ENCODE results near the gene CTIF. TPM values are rescaled to one million over a fixed set of nuclear protein-coding genes. Genes with fewer than 3 reads are reported as not detected.

CTIF gene
- total RNA-seq, 1 donor from 2014 or later: 15.0 TPM

DNA sequence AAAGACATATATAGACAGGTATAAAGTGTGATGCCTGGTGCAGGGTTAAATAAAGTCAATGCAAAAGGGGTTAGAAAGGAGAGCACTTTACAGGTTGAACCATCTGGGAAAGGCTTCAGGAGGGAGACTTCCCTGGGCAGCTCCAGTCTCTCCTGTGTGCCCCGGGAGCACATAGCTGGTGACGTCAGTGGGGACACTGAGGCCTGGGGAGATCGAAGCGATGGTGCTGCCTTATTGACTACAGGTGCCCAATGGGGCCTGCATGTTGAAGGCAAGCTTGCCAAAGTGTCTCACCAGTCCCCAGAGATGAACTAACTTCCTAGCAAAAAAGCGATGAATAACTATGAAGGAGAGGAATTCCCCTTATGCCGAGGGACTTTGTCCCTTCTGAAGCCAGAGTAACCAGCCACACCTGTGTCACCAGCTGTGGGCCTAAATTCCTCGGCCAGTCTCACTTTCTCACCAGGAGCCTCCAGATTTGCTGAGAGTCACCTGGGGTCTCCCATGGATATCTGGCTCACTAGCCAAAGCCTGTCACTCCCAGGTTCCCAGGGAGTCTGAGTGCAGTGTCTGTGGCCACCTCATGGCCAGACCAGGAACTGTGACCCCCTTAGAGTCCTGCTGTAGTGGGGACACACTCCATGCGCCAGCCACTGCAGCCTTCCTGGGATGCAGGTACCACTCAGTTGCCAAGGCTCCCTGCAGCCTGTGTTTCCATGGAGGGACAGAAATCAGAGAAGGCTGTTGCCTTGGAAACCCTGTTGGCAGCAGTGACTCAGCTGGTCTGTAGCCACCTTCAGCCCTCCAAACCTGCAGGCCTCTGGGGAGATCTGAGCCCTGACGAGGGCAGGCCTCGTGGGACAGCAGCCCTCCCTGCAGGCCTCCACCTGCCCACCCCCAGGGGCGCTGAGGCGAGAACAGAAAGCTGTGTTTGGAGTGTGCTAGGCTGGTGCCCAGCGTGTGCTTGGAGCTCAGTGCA is 128.7 kb downstream of the CTIF start:
- TF ChIP-seq, protein P1, sequence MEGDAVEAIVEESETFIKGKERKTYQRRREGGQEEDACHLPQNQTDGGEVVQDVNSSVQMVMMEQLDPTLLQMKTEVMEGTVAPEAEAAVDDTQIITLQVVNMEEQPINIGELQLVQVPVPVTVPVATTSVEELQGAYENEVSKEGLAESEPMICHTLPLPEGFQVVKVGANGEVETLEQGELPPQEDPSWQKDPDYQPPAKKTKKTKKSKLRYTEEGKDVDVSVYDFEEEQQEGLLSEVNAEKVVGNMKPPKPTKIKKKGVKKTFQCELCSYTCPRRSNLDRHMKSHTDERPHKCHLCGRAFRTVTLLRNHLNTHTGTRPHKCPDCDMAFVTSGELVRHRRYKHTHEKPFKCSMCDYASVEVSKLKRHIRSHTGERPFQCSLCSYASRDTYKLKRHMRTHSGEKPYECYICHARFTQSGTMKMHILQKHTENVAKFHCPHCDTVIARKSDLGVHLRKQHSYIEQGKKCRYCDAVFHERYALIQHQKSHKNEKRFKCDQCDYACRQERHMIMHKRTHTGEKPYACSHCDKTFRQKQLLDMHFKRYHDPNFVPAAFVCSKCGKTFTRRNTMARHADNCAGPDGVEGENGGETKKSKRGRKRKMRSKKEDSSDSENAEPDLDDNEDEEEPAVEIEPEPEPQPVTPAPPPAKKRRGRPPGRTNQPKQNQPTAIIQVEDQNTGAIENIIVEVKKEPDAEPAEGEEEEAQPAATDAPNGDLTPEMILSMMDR (IDR thresholded peaks at IDR 0.05; ENCODE audit: insufficient read depth, low read length, severe bottlenecking): peak; percentile 3
- Histone ChIP-seq H3K27me3 (ENCODE audit: control insufficient read depth, insufficient read depth, low read length) (no peaks in the 10 kb centered on the region), H3K4me3 (ENCODE audit: low read depth, low read length) (no peak overlapping the region), H3K36me3 (ENCODE audit: control insufficient read depth, insufficient read depth, low read length) (peaks cover 43% of the 10 kb centered on the region)
- no peak for FAIRE-seq
- no peak for DNase-seq (ENCODE audit: low read depth)

DNA sequence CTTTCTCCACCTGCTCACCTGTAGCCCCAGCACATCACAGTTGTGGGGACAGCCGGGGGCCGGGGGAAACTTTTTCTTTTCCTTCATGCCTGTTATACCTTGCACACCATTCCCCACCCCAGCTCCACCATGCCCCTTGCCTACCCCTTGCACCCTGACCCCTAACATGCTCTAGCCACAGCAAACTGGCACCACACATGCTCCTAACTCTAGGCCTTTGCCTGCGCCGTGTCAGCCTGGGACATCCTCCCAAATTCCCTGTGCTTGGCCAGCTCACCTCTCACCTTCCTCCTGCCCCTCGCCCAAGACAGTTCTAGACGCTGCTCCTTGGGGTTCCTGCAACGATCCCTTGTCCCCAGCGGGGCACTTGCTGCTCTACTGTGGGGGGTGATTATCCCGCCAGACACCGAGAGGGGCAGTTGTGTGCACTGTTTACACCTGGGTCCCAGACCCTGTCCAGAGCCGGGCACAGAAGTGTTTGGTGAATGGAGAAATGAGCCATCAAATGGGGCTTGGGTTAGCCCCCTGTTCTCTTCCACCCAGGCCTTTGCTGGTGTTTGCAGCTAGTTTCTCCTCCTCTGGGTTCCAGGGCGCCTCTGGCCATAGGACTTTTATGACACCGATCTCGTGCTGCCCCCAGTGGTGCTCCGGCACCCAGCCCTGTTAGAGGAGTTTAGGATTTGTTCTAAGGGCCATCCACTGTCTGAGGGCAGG is 129.8 kb downstream of the CTIF start:
- TF ChIP-seq, protein P1 (IDR thresholded peaks at IDR 0.05; ENCODE audit: insufficient read depth, low read length, severe bottlenecking): no peak
- no peaks in the 10 kb centered on the region for H3K27me3 ChIP-seq (ENCODE audit: control insufficient read depth, insufficient read depth, low read length)
- no peak for DNase-seq (ENCODE audit: low read depth)
- peaks cover 43% of the 10 kb centered on the region for H3K36me3 ChIP-seq (ENCODE audit: control insufficient read depth, insufficient read depth, low read length)
- H3K4me3 ChIP-seq (ENCODE audit: low read depth, low read length): no peak overlapping the region
- FAIRE-seq: no peak

DNA sequence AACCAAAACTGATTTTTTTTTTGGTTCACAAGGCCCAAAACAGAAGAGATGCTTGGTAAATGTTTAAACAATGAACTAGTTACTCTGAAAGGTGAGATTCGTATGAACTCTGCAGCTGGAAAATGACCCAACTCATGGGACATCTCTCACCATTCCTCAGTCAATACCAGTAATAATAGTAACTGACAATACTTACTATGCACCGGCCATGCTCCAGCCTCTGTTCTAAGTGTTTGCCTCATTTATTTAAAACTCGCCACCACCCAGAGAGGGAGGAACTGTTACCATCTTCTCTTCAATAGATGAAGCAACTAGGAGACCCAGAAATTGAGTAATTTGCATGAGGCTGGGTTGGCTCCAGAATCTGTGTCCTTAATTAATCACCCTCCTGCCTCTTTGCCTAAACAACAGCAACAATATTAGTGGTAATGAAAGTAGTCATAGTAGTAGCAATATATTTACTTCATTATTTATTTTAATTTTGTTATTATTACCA is 130.4 kb downstream of the CTIF start:
- TF ChIP-seq, protein P1 (IDR thresholded peaks at IDR 0.05; ENCODE audit: insufficient read depth, low read length, severe bottlenecking): no peak
- no peak overlapping the region for H3K4me3 ChIP-seq (ENCODE audit: low read depth, low read length)
- no peaks in the 10 kb centered on the region for H3K27me3 ChIP-seq (ENCODE audit: control insufficient read depth, insufficient read depth, low read length)
- H3K36me3 ChIP-seq (ENCODE audit: control insufficient read depth, insufficient read depth, low read length): peaks cover 41% of the 10 kb centered on the region
- DNase-seq (ENCODE audit: low read depth): no peak
- FAIRE-seq: no peak

DNA sequence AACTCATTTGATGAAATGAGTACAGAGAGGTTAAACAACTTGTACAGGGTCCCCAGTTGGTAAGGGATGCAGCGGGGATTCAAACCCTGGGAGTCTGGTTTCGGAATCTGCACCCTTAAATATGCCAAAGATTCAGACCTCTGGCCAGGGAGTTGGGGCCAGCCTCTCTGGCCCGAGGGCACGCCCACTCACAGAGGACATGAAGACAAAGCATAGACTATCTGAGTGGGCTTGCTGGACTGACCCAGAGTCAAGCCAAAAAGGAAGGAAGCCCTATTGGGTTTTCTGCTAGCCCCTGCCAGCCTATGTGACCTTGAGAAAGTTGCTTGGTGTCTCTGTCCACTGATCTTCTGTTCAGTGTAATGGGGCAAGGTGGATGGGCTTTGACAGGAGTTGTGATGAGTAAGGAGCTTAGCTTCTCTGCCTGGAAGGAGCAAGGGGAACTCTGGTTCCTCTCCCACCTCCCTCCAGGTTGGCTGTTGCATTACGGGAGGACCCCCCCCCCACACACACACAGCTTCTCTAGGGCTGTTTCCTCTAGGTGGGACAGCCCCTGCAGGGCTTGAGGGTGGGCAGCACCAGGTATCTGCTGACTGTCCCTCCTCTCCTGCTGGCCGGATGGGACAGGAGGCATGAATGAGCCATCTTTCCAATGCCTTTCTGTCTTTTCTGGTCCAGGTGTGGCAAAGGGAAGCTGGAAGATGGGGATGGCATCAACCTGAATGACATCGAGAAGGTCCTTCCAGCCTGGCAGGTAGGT is 131.3 kb downstream of the CTIF start:
- H3K27me3 ChIP-seq (ENCODE audit: control insufficient read depth, insufficient read depth, low read length): no peaks in the 10 kb centered on the region
- no peak overlapping the region for H3K4me3 ChIP-seq (ENCODE audit: low read depth, low read length)
- TF ChIP-seq, protein P1 (IDR thresholded peaks at IDR 0.05; ENCODE audit: insufficient read depth, low read length, severe bottlenecking): no peak
- peaks cover 34% of the 10 kb centered on the region for H3K36me3 ChIP-seq (ENCODE audit: control insufficient read depth, insufficient read depth, low read length)
- FAIRE-seq: no peak
- DNase-seq (ENCODE audit: low read depth): no peak

DNA sequence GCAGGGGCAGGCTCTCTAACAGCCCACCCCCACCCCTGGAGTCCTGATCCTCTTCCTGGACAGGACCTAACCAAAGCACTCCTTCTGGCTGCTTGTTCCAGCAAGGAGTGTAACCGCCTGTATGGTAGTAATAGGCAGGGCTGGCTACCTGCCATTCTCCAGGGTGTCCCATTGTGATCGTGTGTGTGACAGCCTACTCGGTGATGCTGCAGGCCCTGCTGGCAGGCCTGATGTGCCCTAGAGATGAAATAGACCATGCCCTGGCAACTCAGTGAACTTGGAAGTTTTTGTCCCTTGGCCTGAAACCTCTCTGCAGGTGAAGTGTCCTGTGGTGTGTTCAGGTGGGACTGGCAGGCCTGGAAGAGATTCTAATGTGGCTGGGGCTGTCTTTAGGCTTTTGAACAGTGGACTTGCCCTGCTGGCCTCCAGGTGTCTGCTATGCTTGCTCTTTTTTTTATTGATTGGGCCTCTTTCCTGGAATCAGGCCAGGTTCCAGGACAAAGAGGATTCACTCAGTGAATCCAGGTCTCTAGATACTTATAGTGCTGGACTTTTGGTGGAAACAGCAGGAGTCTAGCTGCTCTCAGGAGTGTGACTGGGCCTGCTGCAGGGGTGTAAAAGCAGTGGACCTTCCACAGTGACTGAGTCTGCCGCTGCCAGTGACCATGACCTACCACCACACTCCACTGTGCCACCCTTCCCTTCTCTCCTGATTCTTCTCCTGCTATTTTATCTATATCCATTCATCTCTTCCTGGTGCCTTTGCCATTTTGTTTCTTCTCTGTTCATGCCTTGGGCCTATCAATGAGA is 132.1 kb downstream of the CTIF start:
- no peak overlapping the region for H3K4me3 ChIP-seq (ENCODE audit: low read depth, low read length)
- DNase-seq (ENCODE audit: low read depth) (no peak), FAIRE-seq (peak; percentile 80)
- H3K27me3 ChIP-seq (ENCODE audit: control insufficient read depth, insufficient read depth, low read length): no peaks in the 10 kb centered on the region
- H3K36me3 ChIP-seq (ENCODE audit: control insufficient read depth, insufficient read depth, low read length): peaks cover 33% of the 10 kb centered on the region
- TF ChIP-seq, protein P1 (IDR thresholded peaks at IDR 0.05; ENCODE audit: insufficient read depth, low read length, severe bottlenecking): no peak
